Colonic mucosa (tissue), 4 donors: ENCODE data around the gene CHST8. TPM values are rescaled to one million over a fixed set of nuclear protein-coding genes. Genes with fewer than 3 reads are reported as not detected.

Experiments used
- DNase-seq: peaks from one replicate; pipeline ENCODE4 v3.0.0-alpha.2; 2020
- H3K27ac ChIP-seq: fragments of 200-600 bp; one replicate; pipeline ENCODE4 v1.8.0; 2021
- H3K27me3 ChIP-seq: fragments of 200-600 bp; one replicate; pipeline ENCODE4 v1.8.0; 2021
- H3K36me3 ChIP-seq: fragments of 200-600 bp; one replicate; pipeline ENCODE4 v1.8.0; 2021
- H3K4me1 ChIP-seq: fragments of 200-600 bp; one replicate; pipeline ENCODE4 v1.8.0; 2021; ENCODE audit warnings: mild to moderate bottlenecking
- H3K4me3 ChIP-seq: fragments of 200-600 bp; one replicate; pipeline ENCODE4 v1.8.0; 2021
- H3K9ac ChIP-seq, 2 donors: one replicate each; pipeline ENCODE4 v1.7.0; 2013; ENCODE audit warnings: control low read depth in 2 of 2, low read depth in 2 of 2, low read length in 2 of 2
- H3K9me3 ChIP-seq: fragments of 200-600 bp; one replicate; pipeline ENCODE4 v1.8.0; 2021
- CTCF ChIP-seq: fragments of 200-600 bp; IDR thresholded peaks from one replicate; pipeline ENCODE4 v1.8.0; 2022; ENCODE audit warnings: antibody characterized with exemption, mild to moderate bottlenecking
- intact Hi-C: fragments of 100-400 bp; cut with DNase I; formaldehyde crosslinking; loops from one replicate; pipeline ENCODE4 v1.14.1; 2022
- total RNA-seq, 2 donors: library from RNA; stranded (reverse); fragmentation: NEBNext Ultra II Directional in 1 of 2; extraction: Animal tissue kit (Norgen Biotek cat#: 25700) in 1 of 2; gene quantifications; one replicate each; pipeline ENCODE4 v1.2.1, GENCODE V29; 2021
- donor health status: healthy.
- donor health status: DM: no; HTN: no; CAD: no.
- donor health status: DM: no; HTN: no; CAD: no.

Gene CHST8
- total RNA-seq, 2 donors from 2014 or later: not detected

- Histone ChIP-seq H3K27ac (no peak overlapping the region), H3K4me1 (no peaks in the 10 kb centered on the region), H3K4me3 (no peak overlapping the region), H3K27me3 (no peaks in the 10 kb centered on the region), H3K9ac (no peak overlapping the region), H3K36me3 (no peaks in the 10 kb centered on the region), H3K9me3 (no peaks in the 10 kb centered on the region)
- intact Hi-C loops: no loop called here
- no peak for TF ChIP-seq CTCF
- no peak for DNase-seq
Observed at GRCh38 chr19:33785795-33786194, 164.0 kb downstream of the CHST8 start.

- no peaks in the 10 kb centered on the region for H3K4me1 ChIP-seq
- intact Hi-C loops: no loop called here
- no peaks in the 10 kb centered on the region for H3K36me3 ChIP-seq
- H3K9me3 ChIP-seq: no peaks in the 10 kb centered on the region
- H3K9ac ChIP-seq: no peak overlapping the region
- H3K4me3 ChIP-seq: no peak overlapping the region
- no peak overlapping the region for H3K27ac ChIP-seq
- no peak for TF ChIP-seq CTCF
- DNase-seq: no peak
- no peaks in the 10 kb centered on the region for H3K27me3 ChIP-seq
Observed at GRCh38 chr19:33788676-33789075, 166.9 kb downstream of the CHST8 start.

GRCh38 chr19:33789344-33789743 is 167.6 kb downstream of the CHST8 start:
- intact Hi-C loops: no loop called here
- no peaks in the 10 kb centered on the region for H3K9me3 ChIP-seq

DNA sequence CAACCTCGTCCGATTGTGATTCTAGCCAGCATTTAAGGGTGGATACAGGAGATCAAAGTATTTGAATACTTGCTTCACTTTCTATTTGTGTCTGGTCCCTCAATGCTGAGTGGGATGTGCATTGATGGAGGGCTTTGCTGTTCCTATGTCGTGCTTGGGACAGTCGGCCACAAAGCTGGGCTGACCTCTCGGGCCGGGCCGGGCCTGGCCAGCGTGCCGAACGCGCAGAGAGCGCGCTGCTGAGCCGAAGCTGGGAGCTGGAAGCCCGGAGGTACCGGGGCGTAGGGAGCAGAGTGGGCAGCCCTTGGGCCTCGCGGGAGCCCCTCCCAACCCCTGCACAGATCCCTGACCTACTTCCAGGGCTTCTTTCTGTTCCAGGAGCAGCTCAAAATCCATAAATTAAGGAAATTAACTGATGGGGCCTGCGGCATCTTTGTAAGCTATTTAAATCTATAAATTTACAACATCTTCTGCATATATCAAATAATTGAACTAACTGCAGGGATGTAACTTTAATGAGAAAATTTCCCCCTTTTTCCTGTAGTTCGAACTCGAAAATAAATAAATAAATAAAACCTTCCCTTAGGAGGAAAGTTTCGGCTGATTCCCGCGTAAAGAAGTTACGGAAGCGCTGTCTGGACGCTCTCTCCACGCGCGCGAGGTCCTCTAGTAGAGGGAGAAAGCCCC is 173.1 kb downstream of the CHST8 start:
- no peaks in the 10 kb centered on the region for H3K4me1 ChIP-seq
- intact Hi-C loops: no loop called here
- DNase-seq: no peak
- H3K4me3 ChIP-seq: peak overlapping the region; percentile 81
- H3K9me3 ChIP-seq: no peaks in the 10 kb centered on the region
- H3K27me3 ChIP-seq: peaks cover 6% of the 10 kb centered on the region
- no peak for TF ChIP-seq CTCF
- H3K9ac ChIP-seq: peak overlapping the region in 1 of 2 donors; percentile 75
- H3K36me3 ChIP-seq: no peaks in the 10 kb centered on the region
- H3K27ac ChIP-seq: peak overlapping the region; percentile 91

More at GRCh38 chr19:33789344-33789743, 167.6 kb downstream of the CHST8 start:
- DNase-seq: no peak
- H3K9ac ChIP-seq: no peak overlapping the region
- no peak overlapping the region for H3K27ac ChIP-seq
- no peaks in the 10 kb centered on the region for H3K4me1 ChIP-seq
- peaks cover 1% of the 10 kb centered on the region for H3K27me3 ChIP-seq
- no peak for TF ChIP-seq CTCF
- no peaks in the 10 kb centered on the region for H3K36me3 ChIP-seq
- no peak overlapping the region for H3K4me3 ChIP-seq

DNA sequence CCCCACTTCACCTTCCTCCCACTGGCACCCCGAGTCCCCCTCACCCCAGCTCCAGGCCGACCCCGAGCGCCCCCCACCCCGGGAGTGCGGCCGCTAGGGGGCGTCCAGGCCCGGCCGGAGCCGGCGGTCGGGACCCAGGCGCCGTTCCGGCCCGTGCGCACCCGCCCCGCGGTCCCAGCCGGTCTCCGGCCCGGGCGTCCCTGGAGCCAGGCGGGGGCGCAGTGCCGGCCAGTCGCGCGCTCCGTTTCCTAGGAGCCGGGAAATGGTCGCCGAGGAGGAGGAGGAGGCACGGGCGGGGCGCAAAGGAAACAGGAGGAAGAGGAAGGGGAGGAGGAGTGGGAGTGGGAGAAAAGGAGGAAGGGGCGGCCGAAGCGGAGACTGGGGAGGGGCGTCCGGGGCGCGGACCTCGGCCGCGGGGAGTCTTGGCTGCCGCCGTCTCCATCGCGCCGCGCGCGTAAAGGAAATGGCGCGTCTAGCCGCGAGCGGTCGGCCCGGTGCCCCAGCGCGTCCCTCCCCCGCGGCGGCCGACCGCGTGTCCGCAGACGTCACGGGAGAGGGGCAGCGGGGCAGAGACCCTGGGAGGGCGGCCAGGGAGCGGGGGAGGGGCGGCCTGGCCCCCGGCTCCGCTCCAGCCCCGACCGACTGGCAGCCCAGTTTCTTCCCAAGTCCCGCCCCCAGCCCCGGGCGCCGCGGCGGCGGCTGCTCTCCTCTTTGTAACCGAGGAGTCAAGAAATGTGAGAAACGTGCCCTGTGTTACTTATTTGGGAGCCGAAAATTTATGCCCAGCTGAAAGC is 173.8 kb downstream of the CHST8 start:
- no peaks in the 10 kb centered on the region for H3K36me3 ChIP-seq
- H3K4me3 ChIP-seq: peak overlapping the region; percentile 81
- peak overlapping the region; percentile 61 to 75 for H3K9ac ChIP-seq
- peak overlapping the region; percentile 91 for H3K27ac ChIP-seq
- TF ChIP-seq CTCF: peak; percentile 62
- H3K9me3 ChIP-seq: no peaks in the 10 kb centered on the region
- DNase-seq: peak; percentile 85
- no peaks in the 10 kb centered on the region for H3K4me1 ChIP-seq
- intact Hi-C loops: no loop called here
- peaks cover 6% of the 10 kb centered on the region for H3K27me3 ChIP-seq
